PFSK-1 (cell line): ENCODE data around the gene KRTAP5-8.

Experiments used
- FOXP2 ChIP-seq: optimal IDR thresholded peaks from 2 replicates; pipeline ENCODE3; 2011; ENCODE audit warnings: borderline replicate concordance, control low read depth, inconsistent platforms; ENCODE audit not compliant: insufficient read depth; ENCODE audit errors: extremely low read length, extremely low read depth
- POLR2AphosphoS5 ChIP-seq: IDR thresholded peaks from 2 replicates; pipeline ENCODE4 v1.6.1; 2012; ENCODE audit warnings: low read depth, mild to moderate bottlenecking, control low read depth, low read length, moderate library complexity
- SIN3A ChIP-seq: IDR thresholded peaks from 2 replicates; pipeline ENCODE4 v1.6.1; 2012; ENCODE audit warnings: mild to moderate bottlenecking, low read length, moderate library complexity, borderline replicate concordance; ENCODE audit not compliant: insufficient read depth
- TAF1 ChIP-seq: IDR thresholded peaks from 2 replicates; pipeline ENCODE4 v1.6.1; 2012; ENCODE audit warnings: low read length, control low read depth, borderline replicate concordance; ENCODE audit not compliant: insufficient read depth
- TF ChIP-seq, protein P1 (sequence below), 2 experiments: IDR thresholded peaks; 2 replicates each; pipeline versions ENCODE4 v1.6.1 to v1.8.0; 2011 to 2012; ENCODE audit warnings: low read depth in 2 of 2, low read length in 2 of 2, control low read depth in 1 of 2, inconsistent platforms in 1 of 2, mild to moderate bottlenecking in 1 of 2, moderate library complexity in 1 of 2; ENCODE audit not compliant: insufficient read depth in 1 of 2

DNA sequence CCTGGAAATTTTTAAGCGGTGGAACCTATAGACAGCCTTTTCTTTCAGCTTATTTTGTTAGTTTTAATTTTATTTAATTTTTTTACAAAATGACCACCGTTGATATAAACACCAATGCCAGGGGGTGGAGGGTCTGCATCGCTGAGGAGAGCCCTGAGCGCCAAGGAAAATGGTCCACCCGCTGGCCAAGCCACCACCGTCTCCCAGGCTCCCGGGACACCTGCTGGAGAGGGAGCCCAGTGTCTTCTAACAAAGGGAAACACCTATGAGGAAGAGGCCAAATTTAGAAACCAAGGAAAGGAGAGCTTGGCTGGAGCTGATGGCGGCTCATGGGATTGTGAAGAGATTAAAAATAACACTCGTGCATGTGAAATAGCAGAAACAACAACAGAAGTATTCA is 288 bp upstream of the KRTAP5-8 start:
- TF ChIP-seq POLR2AphosphoS5 (no peak), TAF1 (no peak), SIN3A (no peak), FOXP2 (no peak)
- TF ChIP-seq, protein P1, sequence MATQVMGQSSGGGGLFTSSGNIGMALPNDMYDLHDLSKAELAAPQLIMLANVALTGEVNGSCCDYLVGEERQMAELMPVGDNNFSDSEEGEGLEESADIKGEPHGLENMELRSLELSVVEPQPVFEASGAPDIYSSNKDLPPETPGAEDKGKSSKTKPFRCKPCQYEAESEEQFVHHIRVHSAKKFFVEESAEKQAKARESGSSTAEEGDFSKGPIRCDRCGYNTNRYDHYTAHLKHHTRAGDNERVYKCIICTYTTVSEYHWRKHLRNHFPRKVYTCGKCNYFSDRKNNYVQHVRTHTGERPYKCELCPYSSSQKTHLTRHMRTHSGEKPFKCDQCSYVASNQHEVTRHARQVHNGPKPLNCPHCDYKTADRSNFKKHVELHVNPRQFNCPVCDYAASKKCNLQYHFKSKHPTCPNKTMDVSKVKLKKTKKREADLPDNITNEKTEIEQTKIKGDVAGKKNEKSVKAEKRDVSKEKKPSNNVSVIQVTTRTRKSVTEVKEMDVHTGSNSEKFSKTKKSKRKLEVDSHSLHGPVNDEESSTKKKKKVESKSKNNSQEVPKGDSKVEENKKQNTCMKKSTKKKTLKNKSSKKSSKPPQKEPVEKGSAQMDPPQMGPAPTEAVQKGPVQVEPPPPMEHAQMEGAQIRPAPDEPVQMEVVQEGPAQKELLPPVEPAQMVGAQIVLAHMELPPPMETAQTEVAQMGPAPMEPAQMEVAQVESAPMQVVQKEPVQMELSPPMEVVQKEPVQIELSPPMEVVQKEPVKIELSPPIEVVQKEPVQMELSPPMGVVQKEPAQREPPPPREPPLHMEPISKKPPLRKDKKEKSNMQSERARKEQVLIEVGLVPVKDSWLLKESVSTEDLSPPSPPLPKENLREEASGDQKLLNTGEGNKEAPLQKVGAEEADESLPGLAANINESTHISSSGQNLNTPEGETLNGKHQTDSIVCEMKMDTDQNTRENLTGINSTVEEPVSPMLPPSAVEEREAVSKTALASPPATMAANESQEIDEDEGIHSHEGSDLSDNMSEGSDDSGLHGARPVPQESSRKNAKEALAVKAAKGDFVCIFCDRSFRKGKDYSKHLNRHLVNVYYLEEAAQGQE (IDR thresholded peaks at IDR 0.05; ENCODE audit: insufficient read depth in 1 of 2, low read depth in 2 of 2, low read length in 2 of 2), result no peak
